WTC11 (cell line): Measurements from ENCODE around the gene HRNR. TPM values are rescaled to one million over a fixed set of nuclear protein-coding genes. Genes with fewer than 3 reads are reported as not detected.

ENCODE experiments used
- ATAC-seq: fragments of 200-7000 bp; cut with Tn5 transposase; 2 replicates; pipeline ENCODE4 v1.10.0; 2021; ENCODE audit warnings: mild to moderate bottlenecking, moderate library complexity
- CTCF ChIA-PET: fragments of 300-600 bp; sonication (Branson Sonifier 250); formaldehyde crosslinking; loops from one replicate; lab custom pipeline; 2021; ENCODE audit warnings: antibody characterized with exemption; lab: Charles Lee
- POLR2A ChIA-PET: fragments of 350-600 bp; sonication (Branson Sonifier 250); formaldehyde crosslinking; loops from one replicate; lab custom pipeline; 2021; ENCODE audit warnings: antibody characterized with exemption; lab: Charles Lee
- DNase-seq: peaks from one replicate; pipeline ENCODE4 v3.0.0; 2021; ENCODE audit warnings: low spot score
- H3K27ac Mint-ChIP-seq: 2 replicates; pipeline ENCODE4 v1.8.0; 2021; ENCODE audit warnings: mixed read lengths
- H3K27me3 Mint-ChIP-seq: 2 replicates; pipeline ENCODE4 v1.8.0; 2021; ENCODE audit warnings: low read depth, mild to moderate bottlenecking, moderate library complexity, mixed read lengths
- H3K36me3 Mint-ChIP-seq: 2 replicates; pipeline ENCODE4 v1.8.0; 2021; ENCODE audit warnings: mixed read lengths
- H3K4me1 Mint-ChIP-seq: 2 replicates; pipeline ENCODE4 v1.8.0; 2022; ENCODE audit warnings: mixed read lengths
- H3K4me3 Mint-ChIP-seq: 2 replicates; pipeline ENCODE4 v1.8.0; 2021; ENCODE audit warnings: mild to moderate bottlenecking, moderate library complexity, mixed read lengths
- H3K9me3 Mint-ChIP-seq: 2 replicates; pipeline ENCODE4 v1.8.0; 2021; ENCODE audit warnings: mixed read lengths
- CBFB ChIP-seq: sonication (generic); formaldehyde crosslinking; IDR thresholded peaks from 2 replicates; pipeline ENCODE4 v1.8.1; 2022; ENCODE audit warnings: mild to moderate bottlenecking, low read depth, missing genetic modification reagents
- ETV6 ChIP-seq: sonication (generic); formaldehyde crosslinking; IDR thresholded peaks from 2 replicates; pipeline ENCODE4 v1.8.1; 2022; ENCODE audit warnings: mild to moderate bottlenecking, missing genetic modification reagents
- FOXP1 ChIP-seq: sonication (generic); formaldehyde crosslinking; IDR thresholded peaks from 2 replicates; pipeline ENCODE4 v1.8.0; 2022; ENCODE audit warnings: missing genetic modification reagents, mild to moderate bottlenecking, moderate library complexity, borderline replicate concordance
- GABPB1 ChIP-seq: sonication (generic); formaldehyde crosslinking; IDR thresholded peaks from 2 replicates; pipeline ENCODE4 v1.8.1; 2023; ENCODE audit warnings: mild to moderate bottlenecking, missing genetic modification reagents
- GTF2I ChIP-seq: fragments of 250-450 bp; sonication (Bioruptor Pico); conservative IDR thresholded peaks from 2 replicates; pipeline ENCODE4 v1.4.0; 2021; ENCODE audit warnings: mild to moderate bottlenecking
- HMGXB4 ChIP-seq: sonication (generic); formaldehyde crosslinking; IDR thresholded peaks from 2 replicates; pipeline ENCODE4 v1.8.1; 2023; ENCODE audit warnings: mild to moderate bottlenecking, moderate library complexity, missing genetic modification reagents
- IRF2 ChIP-seq: sonication (generic); formaldehyde crosslinking; IDR thresholded peaks from 2 replicates; pipeline ENCODE4 v1.8.0; 2022; ENCODE audit warnings: low read depth, missing genetic modification reagents, borderline replicate concordance
- MLX ChIP-seq: sonication (generic); formaldehyde crosslinking; IDR thresholded peaks from 2 replicates; pipeline ENCODE4 v1.8.1; 2023; ENCODE audit warnings: mild to moderate bottlenecking, missing genetic modification reagents, moderate library complexity
- NFE2L1 ChIP-seq: sonication (generic); formaldehyde crosslinking; IDR thresholded peaks from 2 replicates; pipeline ENCODE4 v1.8.1; 2023; ENCODE audit warnings: missing genetic modification reagents
- NR2C2 ChIP-seq: sonication (generic); formaldehyde crosslinking; IDR thresholded peaks from 2 replicates; pipeline ENCODE4 v1.8.0; 2022; ENCODE audit warnings: mild to moderate bottlenecking, missing genetic modification reagents
- PRDM15 ChIP-seq: sonication (generic); formaldehyde crosslinking; IDR thresholded peaks from 2 replicates; pipeline ENCODE4 v1.8.0; 2022; ENCODE audit warnings: missing genetic modification reagents
- PREB ChIP-seq: sonication (generic); formaldehyde crosslinking; IDR thresholded peaks from 2 replicates; pipeline ENCODE4 v1.8.1; 2022; ENCODE audit warnings: mild to moderate bottlenecking, missing genetic modification reagents, moderate library complexity, borderline replicate concordance
- RELA ChIP-seq: sonication (generic); formaldehyde crosslinking; IDR thresholded peaks from 2 replicates; pipeline ENCODE4 v1.8.1; 2022; ENCODE audit warnings: missing genetic modification reagents, mild to moderate bottlenecking, borderline replicate concordance
- ZMAT4 ChIP-seq: fragments of 250-450 bp; sonication (Bioruptor Pico); IDR thresholded peaks from 2 replicates; pipeline ENCODE4 v1.9.0; 2021; ENCODE audit warnings: mild to moderate bottlenecking
- ZNF219 ChIP-seq: sonication (generic); formaldehyde crosslinking; IDR thresholded peaks from 2 replicates; pipeline ENCODE4 v1.8.0; 2023; ENCODE audit warnings: missing genetic modification reagents, mild to moderate bottlenecking, borderline replicate concordance
- ZNF425 ChIP-seq: fragments of 250-450 bp; sonication (Bioruptor Pico); conservative IDR thresholded peaks from 2 replicates; pipeline ENCODE4 v1.9.0; 2021; ENCODE audit warnings: mild to moderate bottlenecking
- ZSCAN18 ChIP-seq: fragments of 250-450 bp; sonication (Bioruptor Pico); IDR thresholded peaks from 2 replicates; pipeline ENCODE4 v2.1.2; 2022; ENCODE audit warnings: mild to moderate bottlenecking, moderate library complexity
- total RNA-seq: library from RNA; stranded (reverse); gene quantifications from 3 replicates; pipeline ENCODE4 v1.2.3, GENCODE V29; 2021

HRNR gene
- total RNA-seq, 1 experiment from 2014 or later = not detected

- no peak for TF ChIP-seq ZSCAN18 (CRISPR knock-in tag)
- TF ChIP-seq ZMAT4 = no peak
- no peak for TF ChIP-seq ZNF219 (CRISPR knock-in tag)
- TF ChIP-seq ETV6 = no peak
- TF ChIP-seq PRDM15 = no peak
- TF ChIP-seq IRF2 = no peak
- TF ChIP-seq GABPB1 = no peak
- TF ChIP-seq HMGXB4 (CRISPR knock-in tag) = no peak
- DNase-seq = no peak
- H3K27ac Mint-ChIP-seq = no peak overlapping the region
- POLR2A ChIA-PET = no interaction called here
- peaks cover 60% of the 10 kb centered on the region for H3K36me3 Mint-ChIP-seq
- peaks cover 5% of the 10 kb centered on the region; the same call in 1 of the 2 replicates for H3K27me3 Mint-ChIP-seq
- ATAC-seq = no peak
- H3K4me3 Mint-ChIP-seq = no peak overlapping the region
- CTCF ChIA-PET = no interaction called here
- H3K9me3 Mint-ChIP-seq = peaks cover 82% of the 10 kb centered on the region
- H3K4me1 Mint-ChIP-seq = no peaks in the 10 kb centered on the region
Measured at GRCh38 chr1:152251391-152251790, 27.4 kb upstream of the HRNR start.

GRCh38 chr1:152247316-152247715 lies 23.3 kb upstream of the HRNR start:
- CTCF ChIA-PET = no interaction called here
- Mint-ChIP-seq H3K27me3 (peaks cover 4% of the 10 kb centered on the region; the same call in 1 of the 2 replicates), H3K27ac (no peak overlapping the region), H3K4me1 (no peaks in the 10 kb centered on the region), H3K36me3 (peaks cover 76% of the 10 kb centered on the region), H3K4me3 (no peak overlapping the region), H3K9me3 (peaks cover 95% of the 10 kb centered on the region)
- ATAC-seq = no peak
- POLR2A ChIA-PET = no interaction called here
- DNase-seq = no peak
- TF ChIP-seq ZNF425 = no peak
- no peak for TF ChIP-seq MLX
- no peak for TF ChIP-seq NR2C2 (CRISPR knock-in tag)
- no peak for TF ChIP-seq NFE2L1 (CRISPR knock-in tag)
- no peak for TF ChIP-seq FOXP1 (CRISPR knock-in tag)
- no peak for TF ChIP-seq ZMAT4
- no peak for TF ChIP-seq CBFB (CRISPR knock-in tag)
- TF ChIP-seq RELA = no peak
- TF ChIP-seq PREB (CRISPR knock-in tag) = no peak
- TF ChIP-seq GTF2I (CRISPR knock-in tag) = no peak
